ENCODE results near the gene LY6G6F.

Gene LY6G6F

GRCh38 chr6:31720196-31720770, 13.6 kb downstream of the LY6G6F start:
- no peak for TF ChIP-seq CTCF (IDR thresholded peaks at IDR 0.05)

GRCh38 chr6:31721351-31722020, 14.8 kb downstream of the LY6G6F start, which contains the start of gene LY6G6C:
Gene LY6G6C, minus strand, starts transcription at chr6:31721746. Its CDS starts 67 bp downstream, at chr6:31721679.
- no peak for TF ChIP-seq CTCF (IDR thresholded peaks at IDR 0.05)

- TF ChIP-seq CTCF (IDR thresholded peaks at IDR 0.05), result no peak
Measured at GRCh38 chr6:31722173-31722572, 15.5 kb downstream of the LY6G6F start.

GRCh38 chr6:31723245-31723979, 16.7 kb downstream of the LY6G6F start, which contains the start of gene MPIG6B:
Gene MPIG6B, plus strand, starts transcription at chr6:31723373. Its CDS starts 11 bp downstream, at chr6:31723384.
- no peak for TF ChIP-seq CTCF (IDR thresholded peaks at IDR 0.05)

GRCh38 chr6:31723980-31724691, 17.5 kb downstream of the LY6G6F start:
- no peak for TF ChIP-seq CTCF (IDR thresholded peaks at IDR 0.05)

- no peak for TF ChIP-seq CTCF (IDR thresholded peaks at IDR 0.05)
Measured at GRCh38 chr6:31725502-31726350, 19.1 kb downstream of the LY6G6F start.

All from LNCAP (cell line).